DOHH2 (cell line): ENCODE data around the gene ATP2A1.

Source experiments
- H3F3A ChIP-seq: fragments of 200-600 bp; sonication (generic), shearing (Covaris generic); 2 replicates; pipeline ENCODE4 v1.6.0; 2016; ENCODE audit warnings: antibody characterized with exemption, mild to moderate bottlenecking; ENCODE audit not compliant: control insufficient read depth, insufficient read depth
- H3K27ac ChIP-seq: fragments of 200-600 bp; sonication (generic); 2 replicates; pipeline ENCODE4 v1.5.1; 2014; ENCODE audit warnings: low read depth, mild to moderate bottlenecking, low read length, moderate library complexity
- H3K27me3 ChIP-seq: fragments of 200-600 bp; sonication (generic); 2 replicates; pipeline ENCODE4 v1.6.1; 2014; ENCODE audit warnings: mild to moderate bottlenecking, low read length, mixed read lengths; ENCODE audit not compliant: control insufficient read depth
- H3K36me3 ChIP-seq: fragments of 200-600 bp; sonication (generic); 2 replicates; pipeline ENCODE4 v1.6.1; 2014; ENCODE audit warnings: mild to moderate bottlenecking, low read length, moderate library complexity, mixed read lengths; ENCODE audit not compliant: control insufficient read depth
- H3K4me1 ChIP-seq: fragments of 200-600 bp; sonication (generic); 2 replicates; pipeline ENCODE4 v1.6.1; 2014; ENCODE audit warnings: mild to moderate bottlenecking, low read length, mixed read lengths; ENCODE audit not compliant: control insufficient read depth
- H3K4me2 ChIP-seq: fragments of 200-600 bp; sonication (generic); 2 replicates; pipeline ENCODE4 v1.6.0; 2014; ENCODE audit warnings: mild to moderate bottlenecking, low read length, moderate library complexity
- H3K4me3 ChIP-seq: fragments of 200-600 bp; sonication (generic); 2 replicates; pipeline ENCODE4 v1.5.1; 2014; ENCODE audit warnings: mild to moderate bottlenecking, low read length, mixed read lengths
- H3K79me2 ChIP-seq: fragments of 200-600 bp; sonication (generic); 2 replicates; pipeline ENCODE4 v1.6.1; 2014; ENCODE audit warnings: mild to moderate bottlenecking, low read length, mixed read lengths; ENCODE audit not compliant: control insufficient read depth
- H3K9me2 ChIP-seq: fragments of 200-600 bp; sonication (generic); replicated peaks from 2 replicates; pipeline ENCODE4 v1.6.1; 2014; ENCODE audit warnings: mild to moderate bottlenecking, low read length, mixed read lengths; ENCODE audit not compliant: control insufficient read depth
- H3K9me3 ChIP-seq: fragments of 200-600 bp; sonication (generic); 2 replicates; pipeline ENCODE4 v1.6.1; 2014; ENCODE audit warnings: antibody characterized with exemption, low read length, mixed read lengths; ENCODE audit not compliant: control insufficient read depth, insufficient read depth
- H4K20me1 ChIP-seq: fragments of 200-600 bp; sonication (generic); 2 replicates; pipeline ENCODE4 v1.6.0; 2014; ENCODE audit warnings: low read depth, mild to moderate bottlenecking, antibody characterized with exemption, low read length, moderate library complexity; ENCODE audit not compliant: control insufficient read depth, insufficient read depth
- CTCF ChIP-seq: fragments of 200-600 bp; sonication (generic); IDR thresholded peaks from one replicate; pipeline ENCODE4 v1.5.1; 2014; ENCODE audit warnings: antibody characterized with exemption, mild to moderate bottlenecking, low read depth, low read length; ENCODE audit not compliant: poor library complexity, severe bottlenecking
- EZH2phosphoT487 ChIP-seq: fragments of 200-600 bp; sonication (generic); IDR thresholded peaks from 2 replicates; pipeline ENCODE4 v1.6.1; 2017; ENCODE audit warnings: borderline replicate concordance, mild to moderate bottlenecking, antibody characterized with exemption, low read length, moderate library complexity, mixed read lengths

The ATP2A1 gene

GRCh38 chr16:28834349-28834748 is 43.9 kb upstream of the ATP2A1 start:
- TF ChIP-seq EZH2phosphoT487 (no peak), CTCF (no peak)
- Histone ChIP-seq H3K9me3 (no peaks in the 10 kb centered on the region), H3K36me3 (peaks cover 96% of the 10 kb centered on the region), H3K27me3 (no peaks in the 10 kb centered on the region), H3K4me3 (no peak overlapping the region), H3K79me2 (peaks cover 12% of the 10 kb centered on the region), H3K4me2 (no peak overlapping the region), H3F3A (peaks cover 20% of the 10 kb centered on the region), H4K20me1 (peaks cover 8% of the 10 kb centered on the region; the same call in 1 of the 2 replicates), H3K9me2 (no peaks in the 10 kb centered on the region), H3K27ac (no peak overlapping the region), H3K4me1 (no peaks in the 10 kb centered on the region)

GRCh38 chr16:28834873-28835863 is 43.1 kb upstream of the ATP2A1 start:
- no peak for TF ChIP-seq CTCF
- TF ChIP-seq EZH2phosphoT487 = no peak
- Histone ChIP-seq H3K4me3 (no peak overlapping the region), H4K20me1 (0 out of 2 replicates have a peak, but pooled peaks cover 2% of the 10 kb centered on the region), H3F3A (peaks cover 25% of the 10 kb centered on the region), H3K27ac (no peak overlapping the region), H3K4me1 (no peaks in the 10 kb centered on the region), H3K79me2 (peaks cover 5% of the 10 kb centered on the region; the same call in 1 of the 2 replicates), H3K27me3 (no peaks in the 10 kb centered on the region), H3K4me2 (no peak overlapping the region), H3K9me3 (no peaks in the 10 kb centered on the region), H3K36me3 (peaks cover 88% of the 10 kb centered on the region), H3K9me2 (no peaks in the 10 kb centered on the region)

- H4K20me1 ChIP-seq = 0 out of 2 replicates have a peak, but pooled peaks cover 2% of the 10 kb centered on the region
- H3K79me2 ChIP-seq = no peaks in the 10 kb centered on the region
- H3K9me3 ChIP-seq = no peaks in the 10 kb centered on the region
- no peak overlapping the region for H3K4me2 ChIP-seq
- no peaks in the 10 kb centered on the region for H3K4me1 ChIP-seq
- H3F3A ChIP-seq = peaks cover 26% of the 10 kb centered on the region
- no peak overlapping the region for H3K4me3 ChIP-seq
- H3K27me3 ChIP-seq = no peaks in the 10 kb centered on the region
- H3K9me2 ChIP-seq = no peaks in the 10 kb centered on the region
- peaks cover 79% of the 10 kb centered on the region for H3K36me3 ChIP-seq
- TF ChIP-seq EZH2phosphoT487 (no peak), CTCF (no peak)
- no peak overlapping the region for H3K27ac ChIP-seq
These were observed 42.2 kb upstream of the ATP2A1 start for GRCh38 chr16:28835864-28836760.
